Activated CD8-positive, alpha-beta T cell treated with anti-CD3 and anti-CD28 coated beads for 36 hours (primary cell): ENCODE results near the gene OR8B4. TPM values are rescaled to one million over a fixed set of nuclear protein-coding genes. Genes with fewer than 3 reads are reported as not detected.

Source experiments
- ATAC-seq: fragments of 200-7000 bp; cut with Tn5 transposase; one replicate; pipeline ENCODE4 v1.10.0; 2021; ENCODE audit warnings: mild to moderate bottlenecking, moderate library complexity
- CTCF ChIA-PET: fragments of 350-600 bp; sonication (Branson Sonifier 250); formaldehyde crosslinking; loops from one replicate; lab custom pipeline; 2021; ENCODE audit warnings: antibody characterized with exemption; lab: Charles Lee
- POLR2A ChIA-PET: fragments of 350-600 bp; sonication (Branson Sonifier 250); formaldehyde crosslinking; loops from one replicate; lab custom pipeline; 2021; ENCODE audit warnings: antibody characterized with exemption; lab: Charles Lee
- DNase-seq: peaks from one replicate; pipeline ENCODE4 v3.0.0-alpha.2; 2020
- H3K27ac Mint-ChIP-seq: one replicate; pipeline ENCODE4 v1.8.0; 2021; ENCODE audit warnings: mild to moderate bottlenecking, mixed read lengths
- H3K27me3 Mint-ChIP-seq: one replicate; pipeline ENCODE4 v1.8.0; 2021; ENCODE audit warnings: mixed read lengths
- H3K36me3 Mint-ChIP-seq: one replicate; pipeline ENCODE4 v1.8.0; 2021; ENCODE audit warnings: low read depth, mixed read lengths
- H3K4me1 Mint-ChIP-seq: one replicate; pipeline ENCODE4 v1.8.0; 2021; ENCODE audit warnings: low read depth, mixed read lengths
- H3K4me3 Mint-ChIP-seq: one replicate; pipeline ENCODE4 v1.8.0; 2021; ENCODE audit warnings: mild to moderate bottlenecking, moderate library complexity, mixed read lengths
- H3K9me3 Mint-ChIP-seq: one replicate; pipeline ENCODE4 v1.8.0; 2021; ENCODE audit warnings: mixed read lengths
- intact Hi-C: fragments of 100-400 bp; cut with micrococcal nuclease; formaldehyde crosslinking; loops from one replicate; pipeline ENCODE4 v1.10.0; 2022
- total RNA-seq, 2 experiments: library from RNA; stranded (reverse); gene quantifications; one replicate each; pipeline ENCODE4 v1.2.3, GENCODE V29; 2021
- TF ChIP-seq, protein P1 (sequence below): fragments of 200-600 bp; IDR thresholded peaks from one replicate; pipeline ENCODE4 v1.8.0; 2022; ENCODE audit warnings: antibody characterized with exemption, mild to moderate bottlenecking

Gene OR8B4, protein sequence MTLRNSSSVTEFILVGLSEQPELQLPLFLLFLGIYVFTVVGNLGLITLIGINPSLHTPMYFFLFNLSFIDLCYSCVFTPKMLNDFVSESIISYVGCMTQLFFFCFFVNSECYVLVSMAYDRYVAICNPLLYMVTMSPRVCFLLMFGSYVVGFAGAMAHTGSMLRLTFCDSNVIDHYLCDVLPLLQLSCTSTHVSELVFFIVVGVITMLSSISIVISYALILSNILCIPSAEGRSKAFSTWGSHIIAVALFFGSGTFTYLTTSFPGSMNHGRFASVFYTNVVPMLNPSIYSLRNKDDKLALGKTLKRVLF
- total RNA-seq = not detected

DNA sequence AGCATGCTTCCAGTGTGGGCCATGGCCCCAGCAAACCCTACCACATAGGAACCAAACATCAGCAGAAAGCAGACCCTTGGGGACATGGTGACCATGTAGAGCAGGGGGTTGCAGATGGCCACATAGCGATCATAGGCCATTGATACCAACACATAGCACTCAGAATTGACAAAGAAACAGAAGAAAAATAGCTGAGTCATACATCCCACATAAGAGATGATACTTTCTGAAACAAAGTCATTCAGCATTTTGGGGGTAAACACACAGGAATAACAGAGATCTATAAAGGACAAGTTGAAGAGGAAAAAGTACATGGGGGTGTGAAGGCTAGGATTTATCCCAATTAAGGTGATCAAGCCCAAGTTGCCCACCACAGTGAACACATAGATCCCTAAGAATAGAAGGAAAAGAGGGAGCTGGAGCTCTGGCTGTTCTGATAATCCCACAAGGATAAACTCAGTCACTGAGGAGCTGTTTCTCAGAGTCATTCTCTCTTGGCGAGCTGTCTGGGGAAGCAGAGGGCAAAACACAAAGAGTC is at the start of gene OR8B4:
Gene OR8B4, minus strand, starts transcription at position 488 of the 538 bp plus-strand sequence. Its CDS starts 0 bp downstream, at position 488.
- peaks cover 11% of the 10 kb centered on the region for H3K27me3 Mint-ChIP-seq
- ChIA-PET POLR2A (no interaction called here), CTCF (interaction anchor here (0.9 kb wide), 1 partner anchor 9 kb away, joined by 3 read pairs; no protein-coding TSS in a partner anchor)
- no peaks in the 10 kb centered on the region for H3K9me3 Mint-ChIP-seq
- TF ChIP-seq, protein P1, sequence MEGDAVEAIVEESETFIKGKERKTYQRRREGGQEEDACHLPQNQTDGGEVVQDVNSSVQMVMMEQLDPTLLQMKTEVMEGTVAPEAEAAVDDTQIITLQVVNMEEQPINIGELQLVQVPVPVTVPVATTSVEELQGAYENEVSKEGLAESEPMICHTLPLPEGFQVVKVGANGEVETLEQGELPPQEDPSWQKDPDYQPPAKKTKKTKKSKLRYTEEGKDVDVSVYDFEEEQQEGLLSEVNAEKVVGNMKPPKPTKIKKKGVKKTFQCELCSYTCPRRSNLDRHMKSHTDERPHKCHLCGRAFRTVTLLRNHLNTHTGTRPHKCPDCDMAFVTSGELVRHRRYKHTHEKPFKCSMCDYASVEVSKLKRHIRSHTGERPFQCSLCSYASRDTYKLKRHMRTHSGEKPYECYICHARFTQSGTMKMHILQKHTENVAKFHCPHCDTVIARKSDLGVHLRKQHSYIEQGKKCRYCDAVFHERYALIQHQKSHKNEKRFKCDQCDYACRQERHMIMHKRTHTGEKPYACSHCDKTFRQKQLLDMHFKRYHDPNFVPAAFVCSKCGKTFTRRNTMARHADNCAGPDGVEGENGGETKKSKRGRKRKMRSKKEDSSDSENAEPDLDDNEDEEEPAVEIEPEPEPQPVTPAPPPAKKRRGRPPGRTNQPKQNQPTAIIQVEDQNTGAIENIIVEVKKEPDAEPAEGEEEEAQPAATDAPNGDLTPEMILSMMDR = no peak
- no peak within 1 kb of the TSS for H3K4me3 Mint-ChIP-seq
- no peaks in the 10 kb centered on the region for H3K36me3 Mint-ChIP-seq
- no peak within 1 kb of the TSS for H3K27ac Mint-ChIP-seq
- DNase-seq = no peak
- no peak for ATAC-seq
- intact Hi-C loops = no loop called here
- H3K4me1 Mint-ChIP-seq = no peaks in the 10 kb centered on the region

DNA sequence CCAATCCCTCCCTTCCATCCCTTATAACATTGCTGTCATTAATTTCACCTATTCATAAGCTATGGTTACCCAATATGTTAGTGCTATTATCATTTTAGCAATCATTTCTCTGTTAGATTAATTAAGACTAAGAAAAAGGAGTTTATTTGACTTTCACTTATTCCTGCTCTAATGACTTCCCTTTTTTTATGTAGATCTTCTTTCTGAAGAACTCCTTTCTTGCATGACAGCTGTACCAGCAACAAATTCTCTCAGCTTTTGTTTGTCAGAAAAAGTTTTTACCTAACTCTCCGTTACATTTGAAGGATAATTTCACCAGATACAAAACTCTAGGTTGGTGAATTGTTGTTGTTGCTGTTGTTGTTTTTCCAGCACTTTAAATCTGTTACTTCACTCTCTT is 49.4 kb upstream of the OR8B4 start:
- intact Hi-C loops = no loop called here
- Mint-ChIP-seq H3K36me3 (no peaks in the 10 kb centered on the region), H3K9me3 (no peaks in the 10 kb centered on the region), H3K27ac (no peak overlapping the region), H3K27me3 (peaks cover 7% of the 10 kb centered on the region), H3K4me3 (no peak overlapping the region), H3K4me1 (no peaks in the 10 kb centered on the region)
- TF ChIP-seq, protein P1 = no peak
- ATAC-seq = no peak
- ChIA-PET CTCF (no interaction called here), POLR2A (no interaction called here)
- DNase-seq = no peak

DNA sequence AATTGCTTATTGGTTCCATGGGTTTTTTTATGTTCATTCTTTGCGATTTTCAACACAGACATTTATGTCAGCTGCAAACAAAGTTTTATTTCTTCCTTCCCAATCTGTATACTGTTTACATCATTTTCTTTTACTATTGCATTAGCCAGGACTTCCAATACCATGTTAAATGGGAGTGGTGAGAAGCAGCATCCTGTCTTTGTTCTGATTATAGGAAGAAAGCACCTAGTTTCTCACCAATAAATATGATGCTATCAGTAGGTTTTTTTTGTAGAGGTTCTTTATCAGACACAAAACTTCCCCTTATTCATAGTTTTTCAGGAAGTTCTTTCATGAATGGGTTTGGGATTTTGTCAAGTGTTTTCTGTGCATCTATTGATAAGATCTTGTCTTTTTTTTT is 48.8 kb upstream of the OR8B4 start:
- intact Hi-C loops = no loop called here
- DNase-seq (no peak), ATAC-seq (no peak)
- no peaks in the 10 kb centered on the region for H3K36me3 Mint-ChIP-seq
- H3K4me1 Mint-ChIP-seq = no peaks in the 10 kb centered on the region
- ChIA-PET POLR2A (no interaction called here), CTCF (interaction anchor here (0.6 kb wide), 1 partner anchor 114 kb away, joined by 3 read pairs; no protein-coding TSS in a partner anchor)
- H3K27ac Mint-ChIP-seq = no peak overlapping the region
- TF ChIP-seq, protein P1 = no peak
- no peak overlapping the region for H3K4me3 Mint-ChIP-seq
- peaks cover 7% of the 10 kb centered on the region for H3K27me3 Mint-ChIP-seq
- no peaks in the 10 kb centered on the region for H3K9me3 Mint-ChIP-seq

DNA sequence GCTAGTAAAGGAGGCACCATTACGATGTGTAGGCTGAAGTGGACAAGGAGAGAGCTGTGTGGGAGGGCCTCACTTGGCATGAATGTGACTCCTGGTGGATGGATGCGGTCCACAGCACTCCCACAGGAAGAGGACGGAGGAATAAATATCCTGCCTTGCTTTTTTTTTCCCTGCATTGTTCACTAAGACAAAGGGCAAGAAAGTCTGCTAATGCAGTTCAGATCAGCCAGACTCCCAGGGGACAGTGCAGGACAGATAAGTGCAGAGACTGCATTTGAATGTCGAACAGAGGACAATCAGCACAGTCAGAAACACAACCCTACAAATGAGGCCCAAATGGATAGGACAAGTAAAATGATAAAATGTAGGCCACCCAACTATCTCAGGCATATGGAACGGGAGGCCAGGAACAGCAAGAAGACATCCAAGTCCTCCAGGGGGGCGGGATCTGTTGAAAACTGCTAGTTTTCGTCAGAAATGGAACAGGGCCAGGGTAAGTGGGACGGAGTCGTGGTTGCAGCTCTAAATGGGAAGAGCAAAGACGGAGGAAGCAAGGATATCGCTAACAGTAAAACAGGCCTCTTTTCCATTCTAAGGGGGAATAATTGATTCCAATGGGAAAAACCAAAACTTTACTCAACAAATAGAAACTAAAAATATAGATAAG is 46.0 kb upstream of the OR8B4 start:
- POLR2A ChIA-PET = interaction anchor here (0.8 kb wide), 1 partner anchor 9 kb away, joined by 3 read pairs; no protein-coding TSS in a partner anchor
- ATAC-seq (no peak), DNase-seq (no peak)
- H3K27ac Mint-ChIP-seq = no peak overlapping the region
- H3K9me3 Mint-ChIP-seq = no peaks in the 10 kb centered on the region
- H3K4me3 Mint-ChIP-seq = no peak overlapping the region
- peaks cover 5% of the 10 kb centered on the region for H3K27me3 Mint-ChIP-seq
- CTCF ChIA-PET = no interaction called here
- H3K36me3 Mint-ChIP-seq = no peaks in the 10 kb centered on the region
- TF ChIP-seq, protein P1 = no peak
- intact Hi-C loops = no loop called here
- H3K4me1 Mint-ChIP-seq = no peaks in the 10 kb centered on the region
